HS-27A (cell line): ENCODE measurements around the gene ADAM12.

Experiments used
- DNase-seq: peaks from one replicate; pipeline ENCODE4 v3.0.0-alpha.2; 2012; ENCODE audit warnings: low read depth, missing footprints

The ADAM12 gene

GRCh38 chr10:126387931-126388911, at the start of gene ADAM12:
Gene ADAM12, minus strand, starts transcription at chr10:126388477. Its CDS starts 332 bp downstream, at chr10:126388145.
- no peak for DNase-seq

GRCh38 chr10:126437635-126438406, 49.5 kb upstream of the ADAM12 start:
- DNase-seq: no peak

GRCh38 chr10:126434235-126434634, 46.0 kb upstream of the ADAM12 start:
- DNase-seq: no peak

- no peak for DNase-seq
Observed at GRCh38 chr10:126433351-126433750, 45.1 kb upstream of the ADAM12 start.

- no peak for DNase-seq
Observed at GRCh38 chr10:126432507-126432906, 44.2 kb upstream of the ADAM12 start.

GRCh38 chr10:126431816-126432215, 43.5 kb upstream of the ADAM12 start:
- DNase-seq: no peak

- no peak for DNase-seq
Observed at GRCh38 chr10:126430512-126430911, 42.2 kb upstream of the ADAM12 start.

- no peak for DNase-seq
Observed at GRCh38 chr10:126429275-126429674, 41.0 kb upstream of the ADAM12 start.

- no peak for DNase-seq
Observed at GRCh38 chr10:126425489-126426065, 37.3 kb upstream of the ADAM12 start.

GRCh38 chr10:126425032-126425431, 36.8 kb upstream of the ADAM12 start:
- DNase-seq: no peak

GRCh38 chr10:126423732-126424491, 35.6 kb upstream of the ADAM12 start:
- no peak for DNase-seq

- DNase-seq: no peak
Observed at GRCh38 chr10:126422567-126422966, 34.3 kb upstream of the ADAM12 start.

- peak; percentile 47 for DNase-seq
Observed at GRCh38 chr10:126421756-126422256, 33.5 kb upstream of the ADAM12 start.

GRCh38 chr10:126420567-126421300, 32.5 kb upstream of the ADAM12 start:
- no peak for DNase-seq

- no peak for DNase-seq
Observed at GRCh38 chr10:126417220-126417825, 29.0 kb upstream of the ADAM12 start.

GRCh38 chr10:126409821-126410220, 21.5 kb upstream of the ADAM12 start:
- no peak for DNase-seq

GRCh38 chr10:126408953-126409641, 20.8 kb upstream of the ADAM12 start:
- no peak for DNase-seq

GRCh38 chr10:126407831-126408230, 19.6 kb upstream of the ADAM12 start:
- no peak for DNase-seq

GRCh38 chr10:126405239-126405775, 17.0 kb upstream of the ADAM12 start:
- DNase-seq: no peak
